Measurements from ENCODE around the gene ZFYVE28. TPM values are rescaled to one million over a fixed set of nuclear protein-coding genes. Genes with fewer than 3 reads are reported as not detected.

Gene ZFYVE28
- total RNA-seq, 1 donor from 2014 or later = 5.6 TPM

GRCh38 chr4:2320152-2320551 lies 98.3 kb downstream of the ZFYVE28 start:
- H3K27me3 ChIP-seq (ENCODE audit: low read depth) = no peaks in the 10 kb centered on the region
- no peak for DNase-seq
- no peak overlapping the region for H3K4me3 ChIP-seq
- peaks cover 29% of the 10 kb centered on the region for H3K9me3 ChIP-seq (replicated peaks)
- no peak for TF ChIP-seq CTCF (IDR thresholded peaks at IDR 0.05; ENCODE audit: borderline replicate concordance)
- intact Hi-C loops (cut with micrococcal nuclease) = no loop called here
- no peak overlapping the region for H3K27ac ChIP-seq (replicated peaks)
- H3K4me1 ChIP-seq = no peaks in the 10 kb centered on the region
- peaks cover 4% of the 10 kb centered on the region for H3K36me3 ChIP-seq

GRCh38 chr4:2318885-2319284 lies 99.6 kb downstream of the ZFYVE28 start:
- Histone ChIP-seq H3K4me3 (no peak overlapping the region), H3K36me3 (peaks cover 10% of the 10 kb centered on the region), H3K9me3 (replicated peaks) (peaks cover 27% of the 10 kb centered on the region), H3K27ac (replicated peaks) (no peak overlapping the region), H3K4me1 (no peaks in the 10 kb centered on the region), H3K27me3 (ENCODE audit: low read depth) (no peaks in the 10 kb centered on the region)
- intact Hi-C loops (cut with micrococcal nuclease) = no loop called here
- TF ChIP-seq CTCF (IDR thresholded peaks at IDR 0.05; ENCODE audit: borderline replicate concordance) = no peak
- DNase-seq = no peak

GRCh38 chr4:2318476-2318875 lies 100.0 kb downstream of the ZFYVE28 start:
- peaks cover 24% of the 10 kb centered on the region for H3K9me3 ChIP-seq (replicated peaks)
- H3K27ac ChIP-seq (replicated peaks) = no peak overlapping the region
- H3K36me3 ChIP-seq = peaks cover 10% of the 10 kb centered on the region
- no peak overlapping the region for H3K4me3 ChIP-seq
- H3K27me3 ChIP-seq (ENCODE audit: low read depth) = no peaks in the 10 kb centered on the region
- DNase-seq = no peak
- no peaks in the 10 kb centered on the region for H3K4me1 ChIP-seq
- no peak for TF ChIP-seq CTCF (IDR thresholded peaks at IDR 0.05; ENCODE audit: borderline replicate concordance)
- intact Hi-C loops (cut with micrococcal nuclease) = no loop called here

GRCh38 chr4:2313366-2313765 lies 105.1 kb downstream of the ZFYVE28 start:
- intact Hi-C loops (cut with micrococcal nuclease) = no loop called here
- H3K36me3 ChIP-seq = peaks cover 15% of the 10 kb centered on the region
- H3K4me3 ChIP-seq = no peak overlapping the region
- no peak for DNase-seq
- H3K9me3 ChIP-seq (replicated peaks) = peaks cover 64% of the 10 kb centered on the region
- TF ChIP-seq CTCF (IDR thresholded peaks at IDR 0.05; ENCODE audit: borderline replicate concordance) = no peak
- no peaks in the 10 kb centered on the region for H3K4me1 ChIP-seq
- H3K27ac ChIP-seq (replicated peaks) = no peak overlapping the region
- H3K27me3 ChIP-seq (ENCODE audit: low read depth) = no peaks in the 10 kb centered on the region

GRCh38 chr4:2306773-2307410 lies 111.6 kb downstream of the ZFYVE28 start:
- Histone ChIP-seq H3K4me3 (no peak overlapping the region), H3K27ac (replicated peaks) (no peak overlapping the region), H3K9me3 (replicated peaks) (peaks cover 55% of the 10 kb centered on the region), H3K27me3 (ENCODE audit: low read depth) (no peaks in the 10 kb centered on the region), H3K36me3 (peaks cover 13% of the 10 kb centered on the region), H3K4me1 (no peaks in the 10 kb centered on the region)
- DNase-seq = no peak
- TF ChIP-seq CTCF (IDR thresholded peaks at IDR 0.05; ENCODE audit: borderline replicate concordance) = no peak
- intact Hi-C loops (cut with micrococcal nuclease) = no loop called here
